CD1c-positive myeloid dendritic cell (primary cell): ENCODE results near the gene RERE.

Source experiments
- DNase-seq: peaks from one replicate; pipeline ENCODE4 v3.0.0-alpha.2; 2016; ENCODE audit errors: extremely low spot score

Gene RERE

GRCh38 chr1:8364528-8365442 is 452.7 kb downstream of the RERE start:
- DNase-seq, result no peak

DNA sequence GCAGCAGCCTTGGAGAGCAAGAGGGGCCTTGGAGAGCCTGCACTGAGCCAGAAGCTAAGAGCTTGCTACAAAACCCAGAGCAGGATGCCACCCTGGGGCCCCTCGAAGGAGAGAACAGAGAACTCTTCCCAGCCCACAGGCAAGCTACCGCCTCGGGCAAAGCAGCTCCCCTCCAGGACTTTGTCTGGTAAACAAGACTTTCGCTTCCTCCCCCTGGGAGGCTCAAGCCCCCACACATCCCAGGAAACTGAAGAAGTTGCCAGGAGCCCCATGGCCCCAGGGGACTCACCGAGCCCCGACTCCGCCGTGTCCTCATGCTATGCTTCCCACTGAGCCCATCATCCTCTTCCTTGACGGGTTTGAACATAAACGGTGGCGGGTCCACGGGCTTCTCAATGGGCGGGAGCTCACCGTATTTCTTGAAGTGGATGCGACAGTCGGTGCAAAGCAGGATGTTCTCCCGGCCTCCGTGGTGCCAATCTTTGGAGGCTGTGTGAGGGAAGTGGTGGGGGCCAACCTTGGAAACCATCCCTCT is 453.6 kb downstream of the RERE start:
- no peak for DNase-seq

- DNase-seq, result no peak
Observed at GRCh38 chr1:8363186-8363766, 454.2 kb downstream of the RERE start.

DNA sequence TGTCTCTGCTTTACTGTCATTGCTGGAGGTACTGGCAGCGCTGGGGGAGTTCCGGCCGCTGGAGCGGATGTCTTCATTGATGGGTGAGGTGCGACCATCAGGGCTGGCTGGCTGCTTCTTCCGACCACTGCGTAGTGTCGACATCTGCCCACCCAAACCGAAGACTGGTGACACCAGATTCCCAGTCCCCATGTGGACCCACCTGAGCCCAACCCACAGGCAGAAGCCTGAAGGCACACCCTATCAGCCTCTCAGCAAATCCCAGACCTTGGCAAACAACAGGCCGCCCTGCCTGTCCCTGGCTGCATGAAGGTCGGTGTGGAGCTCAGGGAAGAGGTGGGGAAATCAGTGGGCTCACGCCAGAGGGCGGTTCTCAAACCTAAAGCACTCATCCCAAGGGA is 454.7 kb downstream of the RERE start:
- DNase-seq, result no peak

DNA sequence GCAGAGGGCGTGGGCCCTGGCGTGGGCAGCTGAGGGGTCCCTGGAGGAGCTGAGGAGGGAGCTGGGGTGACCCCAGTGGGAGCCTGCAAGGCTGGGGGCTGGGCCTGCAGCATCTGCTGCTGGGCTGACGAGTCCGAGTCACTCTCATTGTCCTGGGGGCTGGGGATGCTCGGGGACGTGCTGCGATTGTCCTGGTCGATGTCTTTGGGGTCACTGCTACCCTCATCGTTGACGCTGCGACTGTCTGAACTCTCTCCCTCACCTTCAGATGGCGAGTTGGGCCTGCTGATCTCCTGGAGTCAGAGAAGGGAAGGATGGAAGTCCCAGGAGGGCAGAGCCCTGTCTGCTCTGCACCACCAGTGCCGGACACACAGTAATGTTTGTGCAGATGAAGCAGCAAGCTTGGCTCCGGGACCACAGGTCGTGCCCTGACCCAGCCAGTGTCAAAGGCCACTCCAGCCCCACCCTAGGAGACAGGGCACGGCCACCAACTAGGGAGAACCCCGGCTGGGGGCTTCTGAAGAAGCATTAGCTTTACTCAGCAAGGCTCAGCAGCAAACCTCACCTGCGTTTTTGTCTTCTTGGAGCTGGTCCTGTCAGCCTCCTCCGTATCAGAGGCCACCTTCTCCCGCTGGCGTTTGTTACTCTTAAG is 456.1 kb downstream of the RERE start:
- DNase-seq, result no peak

- no peak for DNase-seq
Observed at GRCh38 chr1:8360493-8361197, 456.8 kb downstream of the RERE start.

GRCh38 chr1:8359617-8360481 is 457.6 kb downstream of the RERE start:
- no peak for DNase-seq

DNA sequence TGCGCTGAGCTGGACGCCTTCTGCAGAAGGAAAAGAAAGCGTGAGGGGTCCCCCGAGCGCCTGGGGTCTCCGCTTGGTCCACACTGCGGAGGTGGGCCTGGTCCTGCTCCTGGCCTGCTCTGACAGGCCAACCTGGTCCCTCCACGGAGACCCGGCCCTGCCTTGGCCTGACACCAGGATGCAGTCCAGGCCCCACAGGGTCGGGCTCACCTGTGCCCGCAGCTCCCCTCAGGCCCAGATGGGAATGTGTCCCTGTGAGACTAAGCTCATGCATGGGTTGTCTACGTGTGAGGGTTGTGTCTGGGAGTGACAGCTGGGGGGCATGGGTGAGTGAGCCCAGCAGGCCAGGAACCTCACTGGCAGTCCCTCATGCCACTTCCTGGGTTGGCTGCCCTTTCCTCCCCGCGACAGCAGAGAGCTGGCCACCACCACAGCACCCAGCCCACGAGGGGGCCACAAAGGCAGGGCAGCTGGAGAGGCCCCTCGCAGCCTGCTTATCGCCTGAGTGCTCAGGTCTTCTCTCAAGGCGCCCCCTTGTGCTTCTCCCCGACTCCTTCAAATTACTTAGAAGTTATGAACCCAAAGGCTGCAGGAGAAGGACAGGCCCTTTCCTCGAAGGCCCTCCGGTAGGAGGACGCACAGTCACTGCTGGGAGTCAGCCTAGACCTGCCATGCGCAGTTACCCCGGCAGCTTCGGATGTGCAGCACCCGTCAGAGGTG is 458.4 kb downstream of the RERE start:
- no peak for DNase-seq

DNA sequence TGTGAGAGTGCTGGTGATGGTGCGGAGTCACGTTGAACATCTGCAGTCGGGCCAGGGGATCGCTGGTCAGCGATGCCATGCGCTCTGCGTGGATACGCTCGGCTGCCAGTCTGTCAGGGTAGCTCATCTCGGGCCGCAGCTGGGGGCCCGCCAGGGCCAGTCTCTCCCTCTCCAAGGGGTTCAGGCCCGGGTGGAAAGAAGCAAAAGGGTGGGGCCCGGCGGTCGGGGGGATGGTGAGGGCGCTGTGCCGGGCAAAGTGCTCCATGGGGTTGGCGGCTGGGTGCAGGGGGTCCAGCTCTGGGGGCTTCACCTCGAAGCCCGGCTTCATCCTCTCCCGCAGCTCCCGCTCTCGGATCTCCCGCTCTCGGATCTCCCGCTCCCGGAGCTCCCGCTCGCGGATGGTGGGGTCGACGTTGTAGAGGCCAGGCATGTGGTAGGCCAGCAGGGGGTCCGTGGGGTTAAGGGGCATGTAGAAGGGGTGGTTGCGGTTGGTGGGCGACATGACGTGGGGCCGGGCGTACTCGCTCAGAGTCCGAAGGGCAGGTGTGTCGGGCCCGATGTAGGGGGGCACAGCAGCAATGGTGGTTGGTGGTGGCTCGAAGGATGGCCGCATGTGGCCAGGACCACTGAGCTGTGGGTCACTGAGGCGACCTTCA is 459.1 kb downstream of the RERE start:
- DNase-seq, result no peak

- no peak for DNase-seq
Observed at GRCh38 chr1:8357329-8358101, 459.9 kb downstream of the RERE start.

DNA sequence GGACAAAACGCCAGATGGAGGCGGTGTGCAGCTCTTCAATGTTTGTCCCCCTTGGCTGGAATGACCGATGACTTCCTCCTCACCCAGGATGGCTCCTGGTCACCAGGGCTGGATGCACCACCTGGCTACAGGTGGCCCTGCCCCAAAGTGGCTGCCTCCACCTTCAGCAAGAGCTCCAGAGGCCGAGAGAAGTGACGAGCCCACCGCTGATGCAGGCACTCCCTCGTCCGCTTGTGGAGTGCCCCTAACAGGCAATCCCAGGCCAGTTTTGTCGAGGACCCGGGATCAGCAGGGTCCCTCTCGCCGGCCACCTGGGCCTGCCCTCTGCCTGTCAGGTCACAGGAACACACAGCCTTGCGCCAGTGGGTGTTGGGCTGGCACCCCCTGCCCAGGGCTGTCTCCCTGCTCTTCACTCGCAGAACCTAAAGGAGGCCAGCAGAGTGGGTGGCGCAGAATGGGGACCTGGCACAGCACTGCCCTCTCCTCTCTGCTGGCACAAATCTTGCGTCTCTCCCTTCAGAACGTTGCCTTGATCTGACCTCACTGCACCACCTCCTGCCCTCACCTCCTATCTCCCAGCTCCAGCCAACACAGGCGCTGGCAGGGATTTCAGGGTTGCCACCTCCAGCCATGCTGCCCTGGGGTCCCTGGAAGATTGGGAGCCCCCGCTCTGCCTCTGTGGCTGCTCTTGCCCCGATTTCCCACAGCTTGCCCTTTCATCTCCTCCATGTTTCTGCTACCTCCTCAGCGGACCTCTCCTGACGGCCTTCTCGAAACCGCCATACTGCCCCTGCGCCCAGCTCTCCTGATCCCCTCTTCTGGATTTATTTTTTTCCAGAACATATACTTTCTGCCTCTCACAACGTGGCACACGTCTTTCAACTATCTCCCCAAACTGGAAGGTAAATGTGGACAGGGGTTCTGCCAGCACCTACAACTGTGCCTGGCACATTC is 460.9 kb downstream of the RERE start:
- DNase-seq, result no peak

GRCh38 chr1:8355439-8356255 is 461.8 kb downstream of the RERE start:
- no peak for DNase-seq

DNA sequence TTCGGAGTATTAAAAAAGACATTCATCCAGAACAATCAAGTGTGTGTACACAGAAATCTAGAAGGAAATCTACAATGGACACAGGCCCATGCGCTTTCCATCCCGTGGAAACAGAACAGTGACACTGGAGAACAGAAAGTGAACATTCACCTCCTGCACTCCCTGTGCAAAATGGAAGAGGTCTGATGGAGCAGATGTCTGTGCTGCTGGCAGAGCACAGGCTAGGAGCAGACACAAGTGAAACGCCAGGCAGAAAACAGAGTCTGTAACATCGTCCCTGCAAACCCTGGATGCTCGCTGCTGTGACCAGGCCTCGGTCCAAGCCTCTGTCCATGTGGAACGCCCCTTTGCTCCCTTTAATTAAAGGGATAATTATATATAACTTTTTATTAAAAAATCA is 463.4 kb downstream of the RERE start:
- no peak for DNase-seq

DNA sequence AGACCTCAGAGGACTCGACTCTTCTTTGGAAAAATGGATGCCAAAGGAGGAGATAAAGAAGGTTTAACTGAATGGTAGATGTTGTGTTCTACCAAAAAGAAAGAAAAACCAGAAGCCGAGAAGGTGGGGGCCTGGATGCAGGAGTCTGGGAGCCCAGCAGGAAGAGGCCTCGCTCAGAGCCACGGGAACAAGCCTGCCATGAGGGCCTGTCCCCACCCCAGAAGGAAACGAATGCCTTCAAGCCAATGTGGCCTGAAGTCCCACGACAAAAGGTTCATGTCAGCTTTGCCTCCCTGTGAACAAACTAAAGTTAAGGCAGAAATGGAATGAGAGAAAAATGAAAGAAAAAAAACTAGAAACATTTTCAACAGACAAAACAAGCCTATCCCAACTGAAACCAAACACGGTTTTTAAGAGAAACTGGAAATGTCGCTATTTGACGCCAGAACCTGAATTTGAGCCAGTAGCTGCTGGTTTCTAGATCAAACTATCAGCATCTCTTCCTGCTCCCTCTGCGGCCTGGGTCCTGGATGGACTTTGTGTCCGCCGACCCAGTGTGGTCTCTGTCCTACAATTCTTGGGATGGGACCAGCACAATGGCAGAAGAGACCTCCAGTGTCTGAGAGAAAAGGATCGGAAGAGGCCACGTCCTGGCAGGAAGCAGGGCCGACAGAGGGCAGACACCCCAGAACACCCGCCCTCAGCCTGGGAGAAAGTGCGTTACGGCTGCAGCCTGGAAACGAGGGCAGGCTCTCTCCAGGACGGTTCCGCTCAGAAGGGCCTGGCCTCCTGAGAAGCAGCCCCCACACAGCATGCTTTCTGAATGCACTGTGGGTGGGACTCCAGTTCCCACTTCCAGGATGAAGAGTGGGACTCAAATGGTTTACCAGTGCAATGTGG is 464.3 kb downstream of the RERE start:
- DNase-seq, result no peak

GRCh38 chr1:8352471-8352845 is 465.0 kb downstream of the RERE start:
- no peak for DNase-seq
